ENCODE data around the gene SBNO2.

The SBNO2 gene

DNA sequence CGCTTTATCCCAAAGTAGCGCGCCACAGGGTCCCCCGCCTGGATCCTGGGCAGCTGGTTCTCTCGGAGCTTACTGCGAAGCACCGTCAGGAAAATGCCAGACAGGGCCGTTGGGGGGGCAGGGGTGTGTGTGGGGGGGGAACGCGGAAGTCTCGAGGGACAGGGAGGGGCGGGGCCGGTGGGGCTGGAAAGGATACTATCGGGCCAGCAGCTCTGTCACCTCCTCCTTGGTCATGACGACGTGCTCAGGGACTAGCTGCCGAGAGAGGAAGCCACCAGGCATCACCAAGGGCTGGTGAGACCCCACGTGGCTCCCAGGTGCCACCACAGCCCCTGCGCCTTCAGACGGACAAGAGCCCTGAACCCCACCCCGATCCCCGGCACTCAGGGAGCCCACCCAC, 84.2 kb downstream of the SBNO2 start:
- DNase-seq (ENCODE audit: low read depth in 2 of 2): no peak

DNA sequence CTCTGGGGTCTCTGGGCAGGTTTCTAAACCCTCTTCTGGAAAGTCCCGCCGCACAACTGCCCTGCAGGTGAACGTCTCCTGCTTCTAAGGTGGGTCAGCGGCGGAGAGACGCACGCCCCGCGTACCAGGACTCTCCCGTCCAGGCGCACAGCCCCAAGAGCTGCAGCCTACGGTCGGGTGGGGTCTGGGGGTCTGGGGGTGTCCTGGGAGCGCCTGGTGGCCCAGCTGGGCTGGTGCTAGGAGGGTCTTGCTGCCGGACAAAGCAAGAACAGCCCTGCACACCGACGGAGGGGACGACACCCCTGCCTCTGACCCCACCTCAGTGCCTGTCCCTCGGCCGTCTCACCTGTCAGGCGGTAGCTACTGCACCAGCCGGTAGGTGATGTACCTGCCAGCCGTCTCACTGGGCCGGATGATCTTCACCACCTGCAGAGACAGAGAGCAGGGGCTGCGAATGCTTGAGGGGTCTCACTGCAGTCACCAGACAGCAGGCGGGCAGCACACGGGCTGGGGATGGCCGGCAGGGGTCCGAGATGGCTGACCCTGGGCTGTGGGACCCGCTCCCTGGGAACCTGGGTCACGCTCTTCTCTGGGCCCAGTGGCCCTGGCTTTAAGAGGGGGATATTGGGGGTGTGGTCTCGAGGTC, 84.8 kb downstream of the SBNO2 start:
- no peak for DNase-seq (ENCODE audit: low read depth in 2 of 2)

DNA sequence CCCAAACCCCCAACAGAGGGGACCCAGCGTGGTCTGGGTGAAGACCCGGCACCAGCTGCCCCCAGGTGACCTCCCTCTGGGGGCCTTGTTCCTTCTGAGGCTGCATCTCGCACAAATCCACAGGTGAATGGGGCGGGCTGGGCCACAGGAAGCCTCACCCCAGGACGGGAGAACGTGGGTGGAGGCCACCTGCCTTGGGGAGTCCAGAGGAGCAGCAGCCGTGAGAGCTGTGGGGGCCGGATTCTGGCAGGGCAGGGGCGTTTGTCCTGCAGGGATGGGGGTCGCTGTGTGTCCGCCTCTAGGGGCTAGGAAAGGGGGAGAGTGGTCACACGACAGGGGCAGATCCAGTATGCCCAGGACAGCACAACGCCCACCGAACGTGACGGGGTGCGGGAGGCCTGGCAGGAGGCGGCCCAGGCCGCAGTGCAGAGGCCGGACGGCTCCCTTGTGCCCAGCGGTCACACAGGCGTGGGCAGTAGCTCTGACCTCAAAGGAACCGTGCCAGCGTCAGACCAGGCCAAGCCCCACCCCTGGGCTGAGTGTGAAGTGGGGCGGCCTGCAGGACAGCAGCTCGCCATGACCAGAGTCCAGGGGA, 85.6 kb downstream of the SBNO2 start:
- DNase-seq (ENCODE audit: low read depth in 2 of 2): no peak

DNA sequence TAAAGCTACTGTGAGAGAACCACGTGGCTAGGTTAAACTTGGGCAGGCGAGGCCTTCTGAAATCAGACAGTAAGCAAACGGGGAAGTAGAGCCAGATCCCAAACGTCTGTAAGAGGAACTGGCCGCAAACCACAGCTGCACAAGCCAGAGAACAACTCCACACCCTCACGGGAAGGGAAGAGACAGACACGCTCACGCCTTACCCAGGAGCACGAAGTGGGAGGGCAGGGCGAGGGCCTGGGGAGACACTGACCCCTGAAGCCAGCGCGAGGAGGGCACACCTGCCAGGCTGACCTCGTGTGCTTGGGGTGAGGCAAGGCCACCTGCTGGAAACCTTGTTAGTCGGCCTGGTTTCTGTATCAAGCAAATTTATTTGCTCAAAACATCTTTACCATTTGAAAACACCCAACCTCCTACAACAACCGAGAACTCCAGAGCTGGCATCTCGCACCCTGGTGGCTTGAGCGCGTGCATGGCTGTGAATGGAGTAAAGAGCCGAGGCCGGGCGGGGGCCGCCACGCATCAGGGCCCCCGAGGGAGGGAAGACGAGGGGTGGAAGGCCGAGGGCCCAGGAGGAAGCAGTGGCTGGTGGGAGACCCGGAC, 86.2 kb downstream of the SBNO2 start:
- no peak for DNase-seq (ENCODE audit: low read depth in 2 of 2)

GRCh38 chr19:1086613-1087012, 87.5 kb downstream of the SBNO2 start:
- DNase-seq (ENCODE audit: low read depth in 2 of 2): no peak

- DNase-seq (ENCODE audit: low read depth in 2 of 2): no peak
Measured at GRCh38 chr19:1085676-1086442, 88.2 kb downstream of the SBNO2 start.

DNA sequence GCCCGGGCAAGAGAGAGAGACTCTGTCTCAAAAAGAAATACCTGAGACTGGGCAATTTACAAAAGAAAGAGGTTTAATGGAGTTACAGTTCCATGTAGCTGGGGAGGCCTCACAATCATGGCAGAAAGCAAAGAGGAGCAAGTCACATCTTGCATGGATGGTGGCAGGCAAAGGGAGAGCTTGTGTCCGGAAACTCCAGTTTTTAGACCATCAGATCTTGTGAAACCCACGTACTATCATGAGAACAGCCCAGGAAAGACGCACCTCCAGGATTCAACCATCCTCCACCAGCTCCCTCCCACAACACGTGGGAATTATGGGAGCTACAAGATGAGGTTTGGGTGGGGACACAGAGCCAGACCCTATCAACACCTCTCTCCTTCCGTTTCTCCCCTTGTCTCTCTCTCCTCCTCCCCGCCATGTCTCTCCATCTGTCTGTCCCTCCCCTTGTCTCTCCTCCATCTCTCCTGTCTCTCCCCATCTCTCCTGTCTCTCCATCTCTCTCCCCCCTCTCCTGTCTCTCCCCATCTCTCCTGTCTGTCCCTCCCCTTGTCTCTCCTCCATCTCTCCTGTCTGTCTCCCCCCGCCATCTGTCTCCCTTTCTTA, 88.9 kb downstream of the SBNO2 start:
- DNase-seq (ENCODE audit: low read depth in 2 of 2): no peak

DNA sequence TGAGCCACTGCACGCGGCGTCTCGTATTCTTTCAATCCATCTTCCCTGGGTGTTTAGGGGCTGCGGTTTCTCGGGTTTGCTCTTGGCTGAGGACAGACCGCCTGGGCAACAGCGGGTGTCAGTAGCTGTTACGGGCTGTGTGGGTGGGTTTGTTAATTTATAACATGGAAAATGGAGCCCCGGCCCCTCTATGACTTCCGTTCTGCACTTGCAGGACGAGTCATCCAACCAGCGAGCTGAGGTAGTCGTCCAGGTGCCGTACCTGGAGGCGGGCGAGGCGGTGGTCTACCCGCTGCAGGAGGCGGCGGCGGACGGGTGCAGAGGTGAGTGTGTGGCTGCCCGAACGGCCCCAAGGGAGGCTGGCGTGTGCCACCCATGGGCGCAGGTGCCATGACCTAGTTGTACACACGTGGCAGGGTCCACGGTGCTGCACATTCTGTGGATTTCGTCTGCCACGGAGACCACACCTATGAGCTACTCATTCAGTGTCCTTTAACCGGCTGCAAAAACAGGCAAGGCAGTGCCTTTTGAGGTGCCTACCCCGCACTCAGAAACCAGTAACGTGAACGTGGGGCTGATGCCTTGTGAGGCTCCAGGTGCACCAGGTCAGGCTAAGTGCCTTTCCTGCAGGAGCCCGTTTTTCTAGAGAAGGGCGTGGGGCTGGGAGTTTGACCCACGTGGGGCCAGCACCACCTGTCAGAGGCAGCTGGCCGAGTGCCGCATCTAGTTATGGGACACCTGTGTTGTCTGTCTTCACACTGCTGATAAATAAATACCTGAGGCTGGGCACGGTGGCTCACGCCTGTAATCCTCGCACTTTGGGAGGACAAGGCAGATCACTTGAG, 89.8 kb downstream of the SBNO2 start:
- DNase-seq (ENCODE audit: low read depth in 2 of 2): no peak

DNA sequence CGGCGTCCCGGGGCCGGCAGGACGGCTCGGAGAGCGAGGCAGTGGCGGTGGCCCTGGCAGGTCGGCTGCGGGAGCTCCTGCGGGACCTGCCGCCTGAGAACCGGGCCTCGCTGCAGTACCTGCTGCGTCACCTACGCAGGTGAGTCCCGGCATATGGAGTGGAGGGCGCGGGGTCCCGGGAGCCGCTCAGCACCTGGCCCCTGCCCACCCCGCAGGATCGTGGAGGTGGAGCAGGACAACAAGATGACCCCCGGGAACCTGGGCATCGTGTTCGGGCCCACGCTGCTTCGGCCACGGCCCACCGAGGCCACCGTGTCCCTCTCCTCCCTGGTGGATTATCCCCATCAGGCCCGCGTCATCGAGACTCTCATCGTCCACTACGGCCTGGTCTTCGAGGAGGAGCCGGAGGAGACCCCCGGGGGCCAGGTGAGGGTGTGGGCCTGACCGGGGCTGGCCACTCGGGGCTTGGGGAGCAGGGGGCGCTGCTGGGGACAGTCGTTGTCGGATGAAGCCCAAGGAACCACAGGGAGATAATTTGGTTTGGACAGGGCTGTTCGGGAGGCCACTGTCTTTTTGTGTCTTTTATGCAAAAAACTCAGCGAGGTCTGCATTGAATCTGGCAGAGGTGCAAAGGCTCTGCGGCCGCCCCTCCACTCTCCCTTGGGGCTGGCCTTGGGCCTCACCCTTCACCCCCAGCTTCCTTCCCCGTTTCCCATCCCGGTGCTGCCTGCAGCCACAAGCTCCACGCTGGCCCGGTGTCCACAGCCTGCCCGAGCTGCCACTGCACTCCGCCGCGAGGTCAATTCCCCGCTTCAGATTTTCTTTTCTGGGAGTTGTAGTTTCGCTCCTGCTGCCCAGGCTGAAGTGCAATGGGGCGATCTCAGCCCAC, 90.9 kb downstream of the SBNO2 start:
- no peak for DNase-seq (ENCODE audit: low read depth in 2 of 2)

DNA sequence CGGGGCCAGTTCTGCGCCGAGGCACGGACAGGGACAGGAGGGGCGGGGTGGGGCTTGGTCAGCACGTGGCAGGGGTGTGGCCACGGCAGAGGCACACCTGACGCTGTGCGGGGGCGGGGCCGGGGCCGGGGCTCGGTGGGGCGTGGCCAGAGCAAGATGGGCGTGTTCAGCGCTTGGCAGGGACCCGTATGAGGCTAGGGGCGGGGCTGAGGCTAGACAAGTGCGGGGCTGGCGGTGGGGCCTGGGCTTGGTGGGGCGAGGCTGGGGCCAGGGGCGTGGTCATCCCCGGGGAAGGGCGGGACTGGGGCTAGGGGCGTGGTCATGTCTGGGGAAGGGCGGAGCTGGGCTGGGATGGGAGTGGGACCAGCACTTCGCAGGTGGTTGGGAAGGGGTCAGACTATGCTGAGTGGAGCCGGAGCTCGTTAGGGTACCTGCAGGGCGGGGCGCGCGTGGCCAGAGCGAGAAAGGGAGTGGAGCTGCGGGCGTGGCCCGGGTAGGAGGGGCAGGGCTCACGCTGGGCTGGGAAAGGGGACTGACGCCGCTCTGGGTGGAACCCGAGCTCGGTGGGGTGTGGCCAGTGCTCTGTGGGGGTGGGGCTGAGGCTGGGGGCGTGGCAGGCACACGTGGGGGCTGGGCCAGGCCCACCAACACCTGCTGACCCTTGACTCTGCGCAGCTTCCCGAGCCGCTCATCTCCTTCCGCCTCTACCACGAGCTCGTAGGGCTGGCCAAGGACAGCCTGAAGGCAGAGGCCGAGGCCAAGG, 91.7 kb downstream of the SBNO2 start:
- DNase-seq (ENCODE audit: low read depth in 2 of 2): no peak

GRCh38 chr19:1081301-1082164, 92.5 kb downstream of the SBNO2 start:
- no peak for DNase-seq (ENCODE audit: low read depth in 2 of 2)

GRCh38 chr19:1080360-1081161, 93.5 kb downstream of the SBNO2 start:
- DNase-seq (ENCODE audit: low read depth in 2 of 2): no peak

DNA sequence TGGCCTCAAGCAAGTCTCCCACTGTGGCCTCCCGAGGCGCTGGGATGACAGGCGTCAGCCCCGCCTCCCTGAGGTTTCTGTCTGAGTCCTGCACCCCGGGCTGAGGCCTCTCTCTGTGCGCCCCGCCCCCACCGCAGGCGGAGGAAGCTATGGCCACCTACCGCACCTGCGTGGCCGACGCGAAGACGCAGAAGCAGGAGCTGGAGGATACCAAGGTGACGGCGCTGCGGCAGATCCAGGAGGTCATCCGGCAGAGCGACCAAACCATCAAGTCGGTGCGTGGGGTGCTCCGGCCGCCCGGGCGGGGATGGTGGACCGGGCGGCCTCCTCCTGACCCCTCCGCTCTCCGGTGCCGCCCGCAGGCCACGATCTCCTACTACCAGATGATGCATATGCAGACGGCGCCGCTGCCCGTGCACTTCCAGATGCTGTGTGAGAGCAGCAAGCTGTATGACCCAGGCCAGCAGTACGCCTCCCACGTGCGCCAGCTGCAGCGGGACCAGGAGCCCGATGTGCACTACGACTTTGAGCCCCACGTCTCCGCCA, 94.4 kb downstream of the SBNO2 start:
- no peak for DNase-seq (ENCODE audit: low read depth in 2 of 2)

DNA sequence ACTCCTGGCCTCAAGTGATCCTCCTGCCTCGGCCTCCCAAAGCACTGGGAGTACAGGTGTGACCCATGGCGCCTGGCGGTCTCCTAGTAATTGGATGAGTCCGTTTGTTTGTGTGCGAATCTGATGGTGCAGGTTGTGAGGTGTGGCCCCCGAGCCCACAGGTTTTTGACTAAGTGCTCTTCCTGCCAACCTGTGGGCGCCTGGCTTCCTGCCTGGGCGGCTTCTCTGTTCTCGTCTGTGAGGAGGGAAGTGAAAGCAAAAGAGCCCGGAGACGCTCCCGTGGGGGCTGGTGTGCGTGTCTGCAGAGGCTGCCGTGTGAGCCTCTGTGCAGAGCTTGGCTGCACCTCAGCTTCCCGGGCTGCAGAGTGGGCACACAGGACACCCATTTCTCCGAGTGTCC, 97.1 kb downstream of the SBNO2 start:
- DNase-seq (ENCODE audit: low read depth in 2 of 2): no peak

GRCh38 chr19:1076046-1076386, 98.1 kb downstream of the SBNO2 start:
- no peak for DNase-seq (ENCODE audit: low read depth in 2 of 2)

- no peak for DNase-seq (ENCODE audit: low read depth in 2 of 2)
Measured at GRCh38 chr19:1074544-1075283, 99.4 kb downstream of the SBNO2 start.

GRCh38 chr19:1073956-1074517, 100.0 kb downstream of the SBNO2 start:
- no peak for DNase-seq (ENCODE audit: low read depth in 2 of 2)

All from fibroblast of skin of left biceps (primary cell).